ENCODE data around the gene CBLC. TPM values are rescaled to one million over a fixed set of nuclear protein-coding genes. Genes with fewer than 3 reads are reported as not detected.

Gene CBLC
- total and polyA plus RNA-seq, 2 of the 4 experiments (the other 2 are of a cell fraction), result not detected

DNA sequence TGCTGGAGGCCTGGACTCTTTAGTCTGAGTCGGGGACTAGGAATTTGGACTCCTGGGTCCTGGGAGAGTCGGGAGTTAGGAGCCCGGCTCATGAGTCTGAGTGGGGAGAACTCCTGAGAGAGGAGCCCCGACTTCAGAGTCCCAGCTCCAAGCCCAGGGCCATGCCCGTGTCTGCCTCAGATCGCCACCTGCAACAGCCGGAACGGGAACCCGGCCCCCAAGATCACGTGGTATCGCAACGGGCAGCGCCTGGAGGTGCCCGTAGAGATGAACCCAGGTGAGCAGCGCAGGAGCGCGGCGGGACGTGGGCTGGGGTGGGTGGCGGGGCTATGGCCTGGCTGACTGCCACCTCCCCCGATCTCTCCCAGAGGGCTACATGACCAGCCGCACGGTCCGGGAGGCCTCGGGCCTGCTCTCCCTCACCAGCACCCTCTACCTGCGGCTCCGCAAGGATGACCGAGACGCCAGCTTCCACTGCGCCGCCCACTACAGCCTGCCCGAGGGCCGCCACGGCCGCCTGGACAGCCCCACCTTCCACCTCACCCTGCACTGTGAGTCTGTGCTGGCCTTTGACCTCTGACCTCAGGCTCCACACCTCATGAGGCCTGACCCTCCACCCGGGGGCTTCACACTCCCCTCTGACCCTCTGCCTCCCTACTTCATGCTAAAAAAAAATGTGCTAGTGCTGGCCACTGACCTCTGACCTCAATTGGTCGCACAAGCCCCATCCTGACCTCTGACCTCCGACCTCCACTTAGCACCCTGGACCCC, 35.6 kb downstream of the CBLC start:
- no peak overlapping the region for H4K5ac ChIP-seq (ENCODE audit: low read depth, low read length)
- H4K20me1 ChIP-seq (ENCODE audit: insufficient read depth, low read length), result no peaks in the 10 kb centered on the region
- H3K14ac ChIP-seq (replicated peaks; ENCODE audit: low read depth, low read length), result no peak overlapping the region
- no peak overlapping the region for H2AK9ac ChIP-seq (replicated peaks; ENCODE audit: low read depth, low read length, poor library complexity)
- dilution Hi-C loops (cut with HindIII; ENCODE audit: low sequenced_read_pairs, unreplicated experiment), result no loop called here
- POLR2A ChIA-PET (ENCODE audit: unreplicated experiment), result no interaction called here
- no peak overlapping the region for H2BK20ac ChIP-seq (ENCODE audit: low read depth, low read length)
- no peaks in the 10 kb centered on the region for H3K9me1 ChIP-seq (ENCODE audit: insufficient read depth, low read length)
- H2BK120ac ChIP-seq (ENCODE audit: low read depth, low read length), result no peak overlapping the region
- H3K4ac ChIP-seq (ENCODE audit: low read depth, low read length), result no peak overlapping the region
- H3K56ac ChIP-seq (ENCODE audit: extremely low read depth, insufficient read depth, low read length), result no peak overlapping the region
- BruUV-seq (replicated peaks), result no TSS peak
- peaks cover 16% of the 10 kb centered on the region for H3K36me3 ChIP-seq (ENCODE audit: control insufficient read depth, insufficient read depth, low read length)
- WGBS, 2 experiments (ENCODE audit: extremely low coverage in 2 of 2, insufficient read length in 1 of 2), result 75% methylated on average over 6 of the region's 38 CpGs; no CpG with 5 or more reads in 1 of the 2 experiments
- H3K9me3 ChIP-seq (ENCODE audit: control insufficient read depth, insufficient read depth, low read length), result no peaks in the 10 kb centered on the region
- CTCF ChIA-PET, result interaction anchor here (0.6 kb wide), 1 partner anchor 10 kb away, joined by 5 read pairs; no protein-coding TSS in a partner anchor
- no peak for TF ChIP-seq FOS (IDR thresholded peaks at IDR 0.05; ENCODE audit: low read depth, low read length)
- TF ChIP-seq, protein P1, sequence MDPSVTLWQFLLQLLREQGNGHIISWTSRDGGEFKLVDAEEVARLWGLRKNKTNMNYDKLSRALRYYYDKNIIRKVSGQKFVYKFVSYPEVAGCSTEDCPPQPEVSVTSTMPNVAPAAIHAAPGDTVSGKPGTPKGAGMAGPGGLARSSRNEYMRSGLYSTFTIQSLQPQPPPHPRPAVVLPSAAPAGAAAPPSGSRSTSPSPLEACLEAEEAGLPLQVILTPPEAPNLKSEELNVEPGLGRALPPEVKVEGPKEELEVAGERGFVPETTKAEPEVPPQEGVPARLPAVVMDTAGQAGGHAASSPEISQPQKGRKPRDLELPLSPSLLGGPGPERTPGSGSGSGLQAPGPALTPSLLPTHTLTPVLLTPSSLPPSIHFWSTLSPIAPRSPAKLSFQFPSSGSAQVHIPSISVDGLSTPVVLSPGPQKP (IDR thresholded peaks at IDR 0.05; ENCODE audit: borderline replicate concordance, low read depth, low read length), result no peak
- TF ChIP-seq RAD21 (IDR thresholded peaks at IDR 0.05; ENCODE audit: low read length), result no peak
- TF ChIP-seq MAZ (IDR thresholded peaks at IDR 0.05; ENCODE audit: borderline replicate concordance, low read depth, low read length), result no peak
- TF ChIP-seq, protein P2, sequence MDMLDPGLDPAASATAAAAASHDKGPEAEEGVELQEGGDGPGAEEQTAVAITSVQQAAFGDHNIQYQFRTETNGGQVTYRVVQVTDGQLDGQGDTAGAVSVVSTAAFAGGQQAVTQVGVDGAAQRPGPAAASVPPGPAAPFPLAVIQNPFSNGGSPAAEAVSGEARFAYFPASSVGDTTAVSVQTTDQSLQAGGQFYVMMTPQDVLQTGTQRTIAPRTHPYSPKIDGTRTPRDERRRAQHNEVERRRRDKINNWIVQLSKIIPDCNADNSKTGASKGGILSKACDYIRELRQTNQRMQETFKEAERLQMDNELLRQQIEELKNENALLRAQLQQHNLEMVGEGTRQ (IDR thresholded peaks at IDR 0.05; ENCODE audit: low read depth, low read length), result no peak
- no peak for TF ChIP-seq MAFK (IDR thresholded peaks at IDR 0.05; ENCODE audit: low read depth, low read length)
- TF ChIP-seq BHLHE40 (IDR thresholded peaks at IDR 0.05; ENCODE audit: low read depth, low read length), result no peak
- TF ChIP-seq POLR2A (IDR thresholded peaks at IDR 0.05; ENCODE audit: low read depth, low read length), result no peak
- no peak for TF ChIP-seq NFE2L2 (IDR thresholded peaks at IDR 0.05; ENCODE audit: low read depth, low read length)
- no peak for TF ChIP-seq RCOR1 (IDR thresholded peaks at IDR 0.05; ENCODE audit: insufficient replicate concordance, low read length)
- no peak overlapping the region for H2AK5ac ChIP-seq (ENCODE audit: low read depth, low read length)
- H3K79me1 ChIP-seq (ENCODE audit: low read depth in 1 of 2, low read length in 2 of 2), result peaks cover 5 to 9% of the 10 kb centered on the region in 2 experiments; a peak in 2 of 4 replicates
- no peak overlapping the region for H3K23ac ChIP-seq (ENCODE audit: low read depth, low read length)
- ATAC-seq (ENCODE audit: low read depth), result no peak
- no peak overlapping the region for H4K91ac ChIP-seq (ENCODE audit: insufficient read depth, low read depth, low read length)
- H3K4me3 ChIP-seq (ENCODE audit: insufficient read depth, low read depth, low read length), result no peak overlapping the region
- no peak overlapping the region for H2BK15ac ChIP-seq (ENCODE audit: low read depth, low read length)
- H2BK5ac ChIP-seq (ENCODE audit: low read depth, low read length, poor library complexity, severe bottlenecking), result no peak overlapping the region
- no peak overlapping the region for H3K9ac ChIP-seq (ENCODE audit: low read depth, low read length)
- peaks cover 9% of the 10 kb centered on the region for H3K4me1 ChIP-seq (ENCODE audit: control insufficient read depth, insufficient read depth, low read length)
- in situ Hi-C loops (cut with MboI; ENCODE audit: low sequenced_read_pairs), result no loop called here
- H2AFZ ChIP-seq (replicated peaks; ENCODE audit: low read length, poor library complexity), result no peak overlapping the region
- no peak overlapping the region for H4K8ac ChIP-seq (ENCODE audit: low read depth in 2 of 2, low read length in 2 of 2)
- H3K4me2 ChIP-seq (ENCODE audit: low read depth, low read length), result no peak overlapping the region
- intact Hi-C loops (cut with micrococcal nuclease), result loop anchor here (1.0 kb wide), 1 partner anchor 20 kb away; no protein-coding TSS in a partner anchor
- no peak overlapping the region for H3K18ac ChIP-seq (ENCODE audit: low read depth, low read length)
- DNase-seq, result no peak
- no peak overlapping the region for H3K27ac ChIP-seq (ENCODE audit: insufficient read depth, low read length)
- no peaks in the 10 kb centered on the region for H3K27me3 ChIP-seq (ENCODE audit: control insufficient read depth, insufficient read depth, low read length)

Measured in IMR-90 (cell line).